Activated naive CD4-positive, alpha-beta T cell treated with anti-CD3 and anti-CD28 coated beads, Interleukin-2, amount 10 ng/mL, durations not matched to agents 7 days and 5 days (primary cell): Measurements from ENCODE around the gene PRKCZ.

Source experiments
- CTCF ChIA-PET: fragments of 350-600 bp; sonication (Branson Sonifier 250); formaldehyde crosslinking; loops from one replicate; lab custom pipeline; 2021; ENCODE audit warnings: antibody characterized with exemption; lab: Charles Lee
- DNase-seq: peaks from one replicate; pipeline ENCODE4 v3.0.0-alpha.2; 2020
- H3K27ac Mint-ChIP-seq: one replicate; pipeline ENCODE4 v1.8.0; 2021; ENCODE audit warnings: mild to moderate bottlenecking, moderate library complexity, mixed read lengths
- H3K27me3 Mint-ChIP-seq: one replicate; pipeline ENCODE4 v1.8.0; 2021; ENCODE audit warnings: mild to moderate bottlenecking, mixed read lengths
- H3K36me3 Mint-ChIP-seq: one replicate; pipeline ENCODE4 v1.8.0; 2021; ENCODE audit warnings: mixed read lengths
- H3K4me1 Mint-ChIP-seq: one replicate; pipeline ENCODE4 v1.8.0; 2021; ENCODE audit warnings: mixed read lengths
- H3K4me3 Mint-ChIP-seq: one replicate; pipeline ENCODE4 v1.8.0; 2021; ENCODE audit warnings: mild to moderate bottlenecking, moderate library complexity, mixed read lengths
- H3K9me3 Mint-ChIP-seq: one replicate; pipeline ENCODE4 v1.8.0; 2021; ENCODE audit warnings: mixed read lengths

Gene PRKCZ

DNA sequence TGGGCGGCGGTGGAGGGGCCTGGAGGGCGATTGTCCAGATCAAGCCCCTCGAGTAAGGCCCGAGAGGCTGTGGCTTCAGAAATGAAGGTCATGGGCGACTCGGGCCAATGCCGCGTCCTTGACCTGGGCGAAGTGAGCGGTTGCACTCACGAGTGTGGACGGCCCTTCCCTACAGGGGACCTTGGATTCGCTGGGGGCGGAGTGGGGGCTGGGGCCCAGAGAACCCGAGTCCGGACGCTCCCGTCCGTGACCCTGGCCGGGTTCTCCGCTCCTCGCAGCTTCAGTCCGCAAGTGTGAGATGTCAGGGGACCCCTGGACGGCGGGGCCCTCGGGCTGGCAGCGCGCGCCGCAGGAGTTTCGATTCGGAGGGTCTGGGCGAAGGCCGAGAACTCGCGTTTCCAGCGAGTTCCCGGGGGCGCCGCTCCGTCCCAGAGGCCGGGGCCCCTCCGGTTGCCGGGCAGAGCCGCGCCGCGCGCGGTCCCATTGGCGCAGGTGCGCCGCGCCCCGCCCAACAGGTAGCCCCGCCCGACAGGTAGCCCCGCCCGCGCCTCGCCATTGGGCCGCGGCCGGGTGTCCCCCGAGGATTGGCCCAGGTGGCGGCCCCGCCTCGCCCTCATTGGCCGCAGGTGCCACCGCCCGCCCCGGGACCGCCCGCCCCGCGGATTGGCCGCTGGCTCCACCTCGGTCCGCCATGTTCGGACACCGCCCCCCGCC lies at the start of gene PRKCZ:
PRKCZ (plus strand) TSS at position 694 of the 714 bp plus-strand sequence. CDS start 220 bp downstream, outside the sequence.
- H3K27ac Mint-ChIP-seq = no peak within 1 kb of the TSS
- DNase-seq = peak; percentile 94
- peaks cover 23% of the 10 kb centered on the region for H3K4me1 Mint-ChIP-seq
- CTCF ChIA-PET = interaction anchor here (1.3 kb wide), 1 partner anchor 65 kb away, joined by 3 read pairs; no protein-coding TSS in a partner anchor
- H3K4me3 Mint-ChIP-seq = peak within 1 kb of the TSS; percentile 73
- peaks cover 76% of the 10 kb centered on the region for H3K27me3 Mint-ChIP-seq
- H3K9me3 Mint-ChIP-seq = no peaks in the 10 kb centered on the region
- no peaks in the 10 kb centered on the region for H3K36me3 Mint-ChIP-seq

DNA sequence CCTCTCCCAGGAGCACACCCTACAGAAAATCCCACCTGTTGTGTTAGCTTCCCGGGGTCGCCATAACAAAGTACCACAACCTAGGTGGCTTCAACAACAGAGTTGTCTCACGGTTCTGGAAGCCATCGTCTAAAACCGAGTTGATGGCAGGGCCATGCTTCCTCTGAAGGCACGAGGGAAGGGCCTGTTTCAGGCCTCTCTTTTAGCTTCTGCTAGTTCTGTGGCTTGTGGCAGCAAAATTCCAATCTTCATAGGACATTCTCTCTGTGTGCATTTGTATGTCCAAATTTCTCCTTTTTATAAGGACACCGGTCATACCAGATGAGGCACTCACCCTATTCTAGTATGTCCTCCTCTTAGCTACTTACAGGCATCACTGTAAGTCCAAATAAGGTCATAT lies 49.8 kb upstream of the PRKCZ start:
- Mint-ChIP-seq H3K36me3 (no peaks in the 10 kb centered on the region), H3K27me3 (peaks cover 74% of the 10 kb centered on the region), H3K27ac (no peak overlapping the region), H3K4me1 (peaks cover 10% of the 10 kb centered on the region), H3K4me3 (no peak overlapping the region), H3K9me3 (no peaks in the 10 kb centered on the region)
- CTCF ChIA-PET = no interaction called here
- DNase-seq = no peak

DNA sequence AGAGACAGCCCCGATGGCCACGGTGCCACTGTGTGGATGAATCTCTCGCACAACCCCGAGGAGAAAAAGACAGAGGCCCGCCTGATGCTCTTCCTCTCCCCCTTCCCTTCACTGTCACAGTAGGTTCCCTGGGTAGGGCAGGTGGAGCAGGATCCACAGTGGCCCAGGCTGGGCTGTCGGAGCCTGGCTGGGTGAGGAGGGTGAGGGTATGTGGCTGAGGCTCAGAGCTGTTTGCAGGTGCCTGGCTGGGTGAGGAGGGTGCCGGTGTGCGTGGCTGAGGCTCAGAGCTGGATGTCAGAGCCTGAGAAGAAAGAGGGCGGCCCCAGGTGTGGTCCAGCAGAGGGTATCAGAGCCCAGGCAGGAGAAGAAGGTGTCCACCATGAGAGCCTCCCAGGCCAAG lies 49.4 kb upstream of the PRKCZ start:
- DNase-seq = no peak

DNA sequence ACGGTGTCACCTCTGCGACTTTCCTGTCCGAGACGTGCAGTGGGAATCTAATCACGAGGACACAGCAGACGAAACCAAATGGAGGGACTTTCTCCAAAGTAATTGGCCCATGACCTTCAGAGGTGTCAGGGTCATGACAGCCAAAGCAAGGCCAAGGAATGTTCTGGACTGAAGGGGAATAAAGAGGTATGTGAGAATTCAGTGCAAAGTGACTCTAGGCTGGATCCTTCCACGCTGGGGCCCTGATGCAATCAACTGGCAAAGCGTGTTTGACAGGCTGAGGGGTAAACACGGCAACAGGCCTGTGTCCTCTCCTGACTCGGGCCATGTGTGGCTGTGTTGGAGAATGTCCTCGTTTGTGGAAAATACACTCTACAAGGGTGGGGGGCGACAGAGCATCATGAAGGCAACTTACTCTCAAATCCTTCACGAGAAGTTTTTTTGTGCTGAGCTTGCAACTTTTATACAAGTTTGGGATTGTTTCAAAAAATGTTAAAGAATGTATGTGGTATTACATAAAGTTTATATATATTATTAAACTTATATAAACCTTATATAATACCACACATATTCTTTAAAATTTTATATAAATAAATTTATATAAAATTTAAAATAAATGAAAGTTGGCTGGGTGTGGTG lies 48.3 kb upstream of the PRKCZ start:
- H3K36me3 Mint-ChIP-seq = no peaks in the 10 kb centered on the region
- no peaks in the 10 kb centered on the region for H3K4me1 Mint-ChIP-seq
- CTCF ChIA-PET = no interaction called here
- no peak overlapping the region for H3K4me3 Mint-ChIP-seq
- H3K27ac Mint-ChIP-seq = no peak overlapping the region
- DNase-seq = no peak
- H3K9me3 Mint-ChIP-seq = no peaks in the 10 kb centered on the region
- H3K27me3 Mint-ChIP-seq = peaks cover 78% of the 10 kb centered on the region

More for the DNA sequence above, 49.4 kb upstream of the PRKCZ start:
- Mint-ChIP-seq H3K36me3 (no peaks in the 10 kb centered on the region), H3K27me3 (peaks cover 78% of the 10 kb centered on the region), H3K4me3 (no peak overlapping the region), H3K4me1 (peaks cover 7% of the 10 kb centered on the region), H3K27ac (no peak overlapping the region), H3K9me3 (no peaks in the 10 kb centered on the region)
- CTCF ChIA-PET = no interaction called here

DNA sequence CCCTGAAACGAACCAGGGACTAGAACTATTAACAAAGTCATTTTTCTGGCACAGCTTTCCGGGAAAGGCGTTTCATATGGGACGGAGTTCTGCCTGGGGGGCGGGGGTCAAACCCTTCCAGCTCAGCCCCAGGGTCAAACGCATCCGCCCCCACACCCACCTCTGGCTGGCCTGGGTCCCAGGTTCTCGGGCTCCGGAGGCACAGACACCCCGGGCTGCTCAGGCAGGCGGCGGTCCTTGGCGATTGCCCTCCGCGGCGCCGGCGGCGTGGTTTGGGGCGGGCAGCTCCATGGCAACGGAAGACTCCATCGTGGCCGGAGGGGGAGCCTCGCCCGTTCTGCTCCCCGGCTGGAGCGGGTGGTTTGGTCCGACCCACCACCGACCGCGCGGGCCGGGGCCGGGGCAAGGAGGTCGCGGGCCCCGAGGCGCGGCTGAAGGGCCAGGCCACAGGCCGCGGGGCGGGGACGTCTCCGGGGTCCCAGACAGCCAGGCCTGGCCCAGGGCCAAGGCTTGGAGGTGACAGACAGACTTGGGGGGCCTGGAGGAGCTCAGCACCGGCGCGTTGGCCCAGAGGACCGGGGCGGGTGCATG lies 46.6 kb upstream of the PRKCZ start, which contains the start of gene CFAP74:
CFAP74 (minus strand) TSS at position 246 of the 591 bp plus-strand sequence. CDS start 12,830 bp downstream, outside the sequence.
- Mint-ChIP-seq H3K27ac (no peak within 1 kb of the TSS), H3K36me3 (no peaks in the 10 kb centered on the region), H3K9me3 (no peaks in the 10 kb centered on the region), H3K27me3 (peaks cover 72% of the 10 kb centered on the region), H3K4me3 (no peak within 1 kb of the TSS), H3K4me1 (no peaks in the 10 kb centered on the region)
- CTCF ChIA-PET = interaction anchor here (1.3 kb wide), 1 partner anchor 41 kb away, joined by 3 read pairs; no protein-coding TSS in a partner anchor
- peak; percentile 39 for DNase-seq

DNA sequence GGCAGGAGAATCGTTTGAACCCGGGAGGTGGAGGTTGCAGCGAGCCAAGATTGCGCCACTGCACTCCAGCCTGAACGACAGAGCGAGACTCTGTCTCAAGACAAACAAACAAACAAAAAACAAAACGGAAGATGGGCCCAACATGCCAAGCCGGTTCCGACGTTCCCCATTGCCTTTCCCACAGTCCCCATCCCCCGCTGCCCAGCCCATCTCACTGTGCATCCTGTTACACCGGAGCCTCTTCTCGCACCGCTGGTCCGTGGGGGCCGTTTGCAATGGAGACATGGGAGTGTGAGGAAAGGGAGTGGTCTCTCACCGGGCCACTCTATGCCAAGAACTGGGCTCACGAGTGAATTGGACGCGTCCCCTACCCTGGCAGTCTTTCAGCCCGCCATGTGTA lies 45.4 kb upstream of the PRKCZ start:
- no peak for DNase-seq
- Mint-ChIP-seq H3K27ac (no peak overlapping the region), H3K36me3 (no peaks in the 10 kb centered on the region), H3K9me3 (no peaks in the 10 kb centered on the region), H3K27me3 (peaks cover 78% of the 10 kb centered on the region), H3K4me1 (no peaks in the 10 kb centered on the region), H3K4me3 (no peak overlapping the region)
- CTCF ChIA-PET = interaction anchor here (1.3 kb wide), 1 partner anchor 40 kb away, joined by 3 read pairs; no protein-coding TSS in a partner anchor

DNA sequence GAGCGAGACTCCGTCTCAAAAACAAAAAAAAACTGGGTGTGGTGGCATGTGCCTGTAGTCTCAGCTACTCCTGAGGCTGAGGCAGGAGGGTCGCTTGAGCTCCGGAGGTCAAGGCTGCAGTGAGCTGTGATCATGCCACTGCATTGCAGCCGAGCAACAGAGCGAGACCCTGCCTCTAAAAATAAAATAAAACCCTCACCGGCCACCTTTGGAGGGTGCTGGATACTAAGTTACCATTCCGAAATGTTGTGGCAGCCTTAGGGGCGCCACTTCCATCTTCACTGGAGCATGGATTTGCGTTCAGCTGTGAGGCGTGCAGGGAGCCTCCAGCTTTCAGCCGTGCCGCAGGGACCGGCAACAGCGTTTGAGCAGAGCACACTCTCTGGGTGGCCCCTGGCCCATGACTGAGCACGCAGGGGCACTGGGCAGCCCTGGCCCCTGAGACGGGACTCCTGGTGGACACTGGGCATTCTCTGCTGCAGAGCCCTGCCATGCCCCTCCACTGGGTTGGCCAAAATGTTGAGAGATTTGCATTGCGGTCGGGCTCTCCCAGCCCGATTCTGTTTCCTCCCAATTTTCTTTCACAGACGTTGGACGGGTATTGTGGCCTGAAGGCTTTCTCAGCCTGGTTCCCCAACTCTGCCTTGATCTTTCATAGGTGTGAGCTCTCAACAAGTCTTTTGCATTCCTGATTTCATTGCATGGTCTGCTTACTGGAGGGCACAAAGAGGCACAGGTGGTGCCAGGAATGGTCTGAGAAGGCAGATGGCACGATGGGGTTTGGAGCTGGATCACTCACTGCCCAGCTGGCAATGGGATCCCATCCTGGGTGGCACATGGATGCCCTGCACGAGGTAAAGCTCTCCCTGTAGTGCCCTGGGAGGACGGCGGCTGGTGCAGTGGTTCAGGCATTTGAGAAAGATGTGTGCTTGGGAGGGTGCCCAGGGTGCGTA lies 40.8 kb upstream of the PRKCZ start:
- no peak for DNase-seq
- Mint-ChIP-seq H3K36me3 (no peaks in the 10 kb centered on the region), H3K4me3 (no peak overlapping the region), H3K4me1 (no peaks in the 10 kb centered on the region), H3K27me3 (peaks cover 59% of the 10 kb centered on the region), H3K9me3 (no peaks in the 10 kb centered on the region), H3K27ac (no peak overlapping the region)
- CTCF ChIA-PET = interaction anchor here (1.0 kb wide), 1 partner anchor 37 kb away, joined by 3 read pairs; no protein-coding TSS in a partner anchor

DNA sequence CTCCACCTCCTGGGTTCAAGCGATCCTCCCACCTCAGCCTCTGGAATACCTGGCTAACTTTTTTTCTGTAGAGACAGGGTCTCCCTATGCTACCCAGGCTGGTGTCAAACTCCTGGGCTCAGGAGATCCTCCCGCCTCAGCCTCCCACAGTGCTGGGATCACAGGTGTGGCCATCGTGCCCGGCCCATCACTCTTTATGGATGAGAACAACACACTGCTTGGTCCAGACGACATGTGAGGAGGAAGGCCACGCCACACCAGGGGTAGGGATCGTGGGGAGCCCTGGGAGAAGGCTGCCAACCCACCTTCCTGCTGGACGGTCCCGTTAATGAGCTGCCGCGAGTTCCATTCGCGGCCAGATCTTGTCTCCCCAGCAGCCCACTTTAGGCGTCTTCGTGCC lies 36.0 kb upstream of the PRKCZ start:
- no peak for DNase-seq
- Mint-ChIP-seq H3K36me3 (no peaks in the 10 kb centered on the region), H3K27me3 (peaks cover 74% of the 10 kb centered on the region), H3K4me1 (peaks cover 5% of the 10 kb centered on the region), H3K27ac (no peak overlapping the region), H3K4me3 (no peak overlapping the region), H3K9me3 (no peaks in the 10 kb centered on the region)
- CTCF ChIA-PET = interaction anchor here (2.1 kb wide), 1 partner anchor 30 kb away, joined by 9 read pairs; no protein-coding TSS in a partner anchor

DNA sequence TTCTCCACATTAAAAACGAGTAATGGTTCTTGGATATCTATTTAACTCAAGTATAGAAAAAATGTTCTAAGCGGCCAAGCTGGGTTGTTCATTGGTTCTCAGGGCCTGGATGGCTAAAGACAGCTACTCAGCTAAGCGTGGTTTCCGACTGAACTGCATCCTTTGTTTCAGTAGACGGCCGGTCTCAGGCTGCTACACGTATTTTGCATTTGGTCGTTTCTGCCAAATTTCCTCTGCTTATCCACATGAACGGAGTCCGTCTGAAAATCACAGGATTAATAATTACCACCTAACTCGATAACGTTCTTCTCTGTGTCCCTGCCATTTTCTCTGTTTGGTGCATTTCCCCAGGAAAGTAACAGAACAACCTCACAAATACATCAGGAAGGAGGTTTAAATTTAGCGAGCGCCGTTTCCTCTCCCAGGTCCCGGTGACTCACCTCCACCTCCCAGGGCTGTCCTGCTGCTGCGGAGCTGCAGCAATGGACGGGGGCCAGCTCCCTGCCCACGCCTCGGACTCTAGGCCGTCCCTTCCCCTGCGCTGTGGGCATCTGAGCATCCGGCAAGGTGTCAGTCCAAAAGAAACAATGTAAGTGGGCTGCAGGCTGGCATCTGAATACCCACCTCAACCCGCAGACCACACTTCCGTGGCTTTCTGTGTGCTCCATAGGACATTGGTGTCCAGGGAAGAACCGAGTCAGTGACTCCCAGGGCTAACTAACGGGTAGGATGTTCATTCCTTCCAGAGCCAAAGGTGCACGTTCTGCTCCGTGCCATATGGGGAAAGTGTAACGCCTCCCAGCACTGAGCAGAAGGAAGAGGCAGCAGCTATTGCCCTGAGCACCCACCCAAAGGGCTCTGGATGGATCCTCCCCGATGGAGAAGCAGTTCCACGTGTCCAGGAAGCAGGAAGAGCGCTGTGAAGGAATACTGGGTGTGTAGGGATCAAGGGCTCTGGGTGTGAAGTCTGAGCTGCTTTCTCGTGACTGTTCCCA lies 35.2 kb upstream of the PRKCZ start:
- H3K4me1 Mint-ChIP-seq = peaks cover 5% of the 10 kb centered on the region
- no peak for DNase-seq
- no peaks in the 10 kb centered on the region for H3K9me3 Mint-ChIP-seq
- no peak overlapping the region for H3K27ac Mint-ChIP-seq
- peaks cover 71% of the 10 kb centered on the region for H3K27me3 Mint-ChIP-seq
- no peaks in the 10 kb centered on the region for H3K36me3 Mint-ChIP-seq
- no peak overlapping the region for H3K4me3 Mint-ChIP-seq
- CTCF ChIA-PET = no interaction called here

DNA sequence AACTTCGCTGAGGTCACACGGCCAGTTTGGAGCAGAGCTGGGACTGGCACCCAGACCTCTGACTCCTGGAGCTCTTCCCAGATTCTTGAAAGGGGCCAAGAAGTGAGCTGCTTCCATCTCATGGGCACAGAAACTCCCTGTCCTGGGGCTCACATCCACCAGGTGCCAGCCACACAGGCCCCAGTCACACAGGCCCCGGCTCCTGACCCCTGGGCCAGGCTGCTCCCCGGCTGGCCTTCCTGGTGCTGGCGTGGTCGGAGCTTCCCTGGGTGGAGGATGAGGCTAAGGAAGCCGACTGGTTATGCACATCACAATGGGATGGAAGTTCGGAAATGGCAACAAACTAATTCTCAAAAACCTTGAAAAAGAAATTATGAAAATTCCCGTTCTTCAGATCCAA lies 34.1 kb upstream of the PRKCZ start:
- Mint-ChIP-seq H3K27ac (no peak overlapping the region), H3K9me3 (no peaks in the 10 kb centered on the region), H3K36me3 (no peaks in the 10 kb centered on the region), H3K27me3 (peaks cover 71% of the 10 kb centered on the region), H3K4me1 (peaks cover 5% of the 10 kb centered on the region), H3K4me3 (no peak overlapping the region)
- DNase-seq = no peak
- CTCF ChIA-PET = no interaction called here

DNA sequence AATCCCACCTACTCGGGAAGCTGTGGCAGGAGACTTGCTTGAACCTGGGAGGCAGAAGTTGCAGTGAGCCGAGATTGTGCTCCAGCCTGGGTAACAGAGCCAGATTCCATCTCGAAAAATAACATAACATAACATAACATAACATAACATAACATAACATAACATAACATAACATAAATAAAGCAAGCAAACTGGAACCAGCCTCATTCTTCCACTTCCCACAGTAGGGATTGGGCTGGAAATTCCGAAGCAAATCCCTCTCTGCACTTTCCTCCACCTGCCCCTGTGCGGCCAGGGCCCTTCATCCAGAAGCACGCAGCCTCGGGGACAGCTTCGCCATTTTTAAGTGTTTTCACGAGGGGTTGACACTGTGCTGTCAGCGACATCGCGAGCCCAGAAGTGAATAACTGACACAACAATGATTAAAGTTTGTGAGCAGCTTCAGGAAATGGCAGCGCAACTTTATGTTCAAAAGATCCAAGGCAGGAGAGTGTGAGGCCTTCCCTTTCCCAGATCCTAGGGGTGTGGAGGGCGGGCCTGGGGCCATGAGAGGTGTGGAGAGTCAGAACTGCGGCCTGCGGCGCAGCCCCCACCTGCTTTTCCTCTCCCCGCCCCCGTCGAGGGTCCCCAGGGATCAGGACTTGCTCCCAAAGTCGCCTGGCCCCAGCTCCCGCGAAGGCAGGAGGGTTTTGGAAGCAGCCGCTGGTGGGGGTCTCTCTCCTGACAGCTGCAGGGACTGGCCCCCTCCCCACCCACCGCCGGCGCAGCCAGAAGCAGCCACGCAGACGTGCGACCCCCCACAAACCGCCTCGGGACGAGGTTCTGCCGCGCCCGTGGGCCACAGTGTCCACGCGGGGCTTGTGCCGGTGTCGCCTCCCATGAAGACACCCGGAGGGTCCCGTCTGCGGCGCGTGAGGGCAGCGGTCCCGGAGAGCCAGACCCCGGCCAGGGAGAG lies 31.7 kb upstream of the PRKCZ start:
- Mint-ChIP-seq H3K27ac (no peak overlapping the region), H3K4me1 (peaks cover 5% of the 10 kb centered on the region), H3K36me3 (no peaks in the 10 kb centered on the region), H3K27me3 (peaks cover 93% of the 10 kb centered on the region), H3K4me3 (peak overlapping the region; percentile 48), H3K9me3 (no peaks in the 10 kb centered on the region)
- DNase-seq = no peak
- CTCF ChIA-PET = no interaction called here

DNA sequence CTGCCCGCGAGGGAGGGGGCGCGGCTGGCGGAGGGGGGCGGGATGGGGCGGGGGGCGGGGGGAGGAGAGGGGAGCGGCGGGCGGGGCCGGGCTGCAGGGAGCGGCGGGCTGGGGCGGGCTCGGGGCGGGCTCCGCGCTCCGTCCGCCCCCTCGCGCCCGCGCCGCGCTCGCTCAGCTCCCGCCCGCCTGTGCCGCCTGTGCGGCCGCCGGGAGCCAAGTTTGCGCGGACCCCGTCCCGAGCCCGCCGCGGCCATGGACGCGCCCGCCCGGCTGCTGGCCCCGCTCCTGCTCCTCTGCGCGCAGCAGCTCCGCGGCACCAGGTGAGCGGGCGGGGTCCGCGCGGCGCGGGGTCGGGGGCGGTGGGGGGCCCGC lies 31.1 kb upstream of the PRKCZ start, which contains the start of gene GABRD:
GABRD (plus strand) TSS at position 174 of the 372 bp plus-strand sequence; CDS start at position 253, 79 bp downstream.
- Mint-ChIP-seq H3K27ac (no peak within 1 kb of the TSS), H3K9me3 (no peaks in the 10 kb centered on the region), H3K27me3 (peaks cover 91% of the 10 kb centered on the region)

More for the DNA sequence above, 31.1 kb upstream of the PRKCZ start, which contains the start of gene GABRD:
- DNase-seq = peak; percentile 30
- CTCF ChIA-PET = no interaction called here
- Mint-ChIP-seq H3K4me1 (peaks cover 5% of the 10 kb centered on the region), H3K36me3 (no peaks in the 10 kb centered on the region), H3K4me3 (peak within 1 kb of the TSS; percentile 48)
